Choroid plexus epithelial cell (primary cell): Measurements from ENCODE around the gene CTTNBP2.

Source experiments
- DNase-seq: peaks from one replicate; pipeline ENCODE4 v3.0.0-alpha.2; 2010; ENCODE audit warnings: low read depth
- H3K4me3 ChIP-seq: 2 replicates; pipeline ENCODE4 v1.5.1; 2011; ENCODE audit warnings: low read depth, mild to moderate bottlenecking, control low read depth, low read length, moderate library complexity
- CTCF ChIP-seq: conservative IDR thresholded peaks from 2 replicates; pipeline ENCODE4 v1.5.1; 2011; ENCODE audit warnings: low read depth, mild to moderate bottlenecking, control low read depth, inconsistent platforms, low read length, moderate library complexity

The CTTNBP2 gene

DNA sequence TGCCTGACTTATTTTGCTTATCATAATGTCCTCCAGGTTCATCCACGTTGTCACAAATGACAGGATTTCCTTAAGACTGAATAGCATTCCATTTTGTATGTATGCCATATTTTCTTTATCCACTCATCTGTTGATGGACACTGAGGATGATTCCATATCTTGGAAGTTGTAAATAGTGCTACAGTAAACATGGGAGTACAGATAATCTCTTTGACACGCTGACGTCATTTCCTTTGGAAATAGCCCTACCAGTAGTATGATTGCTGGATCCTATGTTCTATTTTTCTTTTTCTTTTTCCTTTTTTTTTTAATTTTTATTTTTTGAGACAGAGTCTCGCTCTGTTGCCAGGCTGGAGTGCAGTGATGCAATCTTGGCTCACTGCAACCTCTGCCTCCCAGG is 167.6 kb downstream of the CTTNBP2 start:
- no peak for DNase-seq
- H3K4me3 ChIP-seq, result no peak overlapping the region
- TF ChIP-seq CTCF, result no peak

GRCh38 chr7:117704063-117704462 is 169.2 kb downstream of the CTTNBP2 start:
- H3K4me3 ChIP-seq, result no peak overlapping the region
- no peak for DNase-seq
- TF ChIP-seq CTCF, result no peak

- no peak overlapping the region for H3K4me3 ChIP-seq
- DNase-seq, result no peak
- no peak for TF ChIP-seq CTCF
Measured at GRCh38 chr7:117698018-117698417, 175.2 kb downstream of the CTTNBP2 start.

- TF ChIP-seq CTCF, result no peak
- no peak for DNase-seq
Measured at GRCh38 chr7:117692338-117692737, 180.9 kb downstream of the CTTNBP2 start.

GRCh38 chr7:117690147-117690546 is 183.1 kb downstream of the CTTNBP2 start:
- DNase-seq, result no peak
- TF ChIP-seq CTCF, result no peak
- H3K4me3 ChIP-seq, result no peak overlapping the region

More at GRCh38 chr7:117692338-117692737, 180.9 kb downstream of the CTTNBP2 start:
- no peak overlapping the region for H3K4me3 ChIP-seq

- no peak overlapping the region for H3K4me3 ChIP-seq
- no peak for TF ChIP-seq CTCF
Measured at GRCh38 chr7:117689406-117689805, 183.8 kb downstream of the CTTNBP2 start.

DNA sequence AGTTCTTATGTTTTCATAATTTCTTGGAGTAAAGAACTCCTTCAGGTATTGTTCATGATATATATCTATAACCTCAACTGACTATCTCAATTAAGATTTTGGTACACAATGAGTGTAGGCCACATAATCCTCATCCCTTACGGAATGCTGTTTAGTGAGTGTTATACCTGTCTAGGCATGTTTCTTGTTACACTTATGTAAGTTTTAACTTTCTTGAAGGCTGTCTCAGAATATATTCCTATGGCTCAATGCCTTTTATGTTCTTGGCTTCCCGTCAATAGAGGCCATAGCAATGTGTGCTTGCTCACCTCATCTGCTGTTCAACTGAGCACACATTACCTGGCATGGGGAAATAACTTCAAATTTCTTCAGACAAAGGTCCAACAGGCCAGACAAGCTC is 185.1 kb downstream of the CTTNBP2 start:
- H3K4me3 ChIP-seq, result no peak overlapping the region
- no peak for TF ChIP-seq CTCF
- DNase-seq, result no peak

More at GRCh38 chr7:117689406-117689805, 183.8 kb downstream of the CTTNBP2 start:
- DNase-seq, result no peak
